Parathyroid adenoma (tissue), 2 donors: ENCODE measurements around the gene CASQ2.

Source experiments
- H2AFZ ChIP-seq: fragments of 300-600 bp; sonication (generic); one replicate; pipeline ENCODE4 v1.7.0; 2017; ENCODE audit warnings: antibody characterized with exemption, mild to moderate bottlenecking
- H3K27ac ChIP-seq: fragments of 300-600 bp; sonication (generic); one replicate; pipeline ENCODE4 v1.7.0; 2017
- H3K27me3 ChIP-seq: fragments of 300-600 bp; sonication (generic); one replicate; pipeline ENCODE4 v1.7.0; 2017; ENCODE audit warnings: low read length; ENCODE audit not compliant: control insufficient read depth, insufficient read depth
- H3K36me3 ChIP-seq: fragments of 300-600 bp; sonication (generic); one replicate; pipeline ENCODE4 v1.7.0; 2017; ENCODE audit warnings: low read length; ENCODE audit not compliant: control insufficient read depth, insufficient read depth
- H3K4me1 ChIP-seq: fragments of 300-600 bp; sonication (generic); one replicate; pipeline ENCODE4 v1.7.0; 2017; ENCODE audit warnings: control low read depth
- H3K4me2 ChIP-seq: fragments of 300-600 bp; sonication (generic); one replicate; pipeline ENCODE4 v1.7.0; 2017; ENCODE audit warnings: low read length
- H3K4me3 ChIP-seq: fragments of 300-600 bp; sonication (generic); one replicate; pipeline ENCODE4 v1.7.0; 2017; ENCODE audit warnings: low read depth, low read length
- H3K79me2 ChIP-seq: fragments of 300-600 bp; sonication (generic); one replicate; pipeline ENCODE4 v1.7.0; 2017; ENCODE audit warnings: control low read depth
- H3K9ac ChIP-seq: fragments of 300-600 bp; sonication (generic); one replicate; pipeline ENCODE4 v1.7.0; 2017; ENCODE audit warnings: mild to moderate bottlenecking
- H3K9me3 ChIP-seq: fragments of 300-600 bp; sonication (generic); one replicate; pipeline ENCODE4 v1.7.0; 2017; ENCODE audit warnings: low read length; ENCODE audit not compliant: control insufficient read depth
- CTCF ChIP-seq: fragments of 300-600 bp; sonication (generic); IDR thresholded peaks from one replicate; pipeline ENCODE4 v1.7.0; 2017; ENCODE audit warnings: antibody characterized with exemption, mild to moderate bottlenecking
- donor health status: primary hyperparathyroidism.

The CASQ2 gene

GRCh38 chr1:115768549-115768948 is at the start of gene CASQ2:
Gene CASQ2 (minus strand): TSS chr1:115768714. CDS start chr1:115768541, 173 bp downstream.
- H3K9me3 ChIP-seq: no peaks in the 10 kb centered on the region
- H3K4me2 ChIP-seq: no peak within 1 kb of the TSS
- no peak within 1 kb of the TSS for H2AFZ ChIP-seq
- H3K27ac ChIP-seq: no peak within 1 kb of the TSS
- no peaks in the 10 kb centered on the region for H3K36me3 ChIP-seq
- no peaks in the 10 kb centered on the region for H3K27me3 ChIP-seq
- no peaks in the 10 kb centered on the region for H3K79me2 ChIP-seq
- no peaks in the 10 kb centered on the region for H3K4me1 ChIP-seq
- no peak within 1 kb of the TSS for H3K4me3 ChIP-seq
- no peak within 1 kb of the TSS for H3K9ac ChIP-seq
- TF ChIP-seq CTCF: no peak

DNA sequence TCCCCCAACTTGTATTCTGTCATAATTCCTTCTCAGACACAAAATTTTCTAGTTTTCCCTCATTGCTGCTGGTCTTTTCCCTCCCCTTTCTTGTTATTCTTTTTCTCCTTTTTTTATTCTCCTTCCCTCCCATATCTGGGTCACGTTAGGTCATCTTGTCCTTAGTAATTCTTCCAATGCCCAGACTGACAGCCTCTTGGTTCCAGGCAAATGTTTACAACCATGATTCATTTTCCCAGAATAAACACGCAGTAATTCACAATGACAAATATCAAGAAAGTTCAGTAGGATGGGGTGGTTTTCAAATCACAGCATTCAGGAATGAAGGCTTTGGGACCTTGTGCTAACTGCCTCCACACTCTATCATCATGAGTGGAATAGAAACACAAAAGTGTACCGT is 47.2 kb upstream of the CASQ2 start:
- Histone ChIP-seq H3K79me2 (no peaks in the 10 kb centered on the region), H3K27me3 (no peaks in the 10 kb centered on the region), H3K36me3 (no peaks in the 10 kb centered on the region), H2AFZ (no peak overlapping the region), H3K4me1 (no peaks in the 10 kb centered on the region), H3K27ac (no peak overlapping the region), H3K4me2 (no peak overlapping the region), H3K9ac (no peak overlapping the region), H3K4me3 (no peak overlapping the region), H3K9me3 (no peaks in the 10 kb centered on the region)
- TF ChIP-seq CTCF: no peak

DNA sequence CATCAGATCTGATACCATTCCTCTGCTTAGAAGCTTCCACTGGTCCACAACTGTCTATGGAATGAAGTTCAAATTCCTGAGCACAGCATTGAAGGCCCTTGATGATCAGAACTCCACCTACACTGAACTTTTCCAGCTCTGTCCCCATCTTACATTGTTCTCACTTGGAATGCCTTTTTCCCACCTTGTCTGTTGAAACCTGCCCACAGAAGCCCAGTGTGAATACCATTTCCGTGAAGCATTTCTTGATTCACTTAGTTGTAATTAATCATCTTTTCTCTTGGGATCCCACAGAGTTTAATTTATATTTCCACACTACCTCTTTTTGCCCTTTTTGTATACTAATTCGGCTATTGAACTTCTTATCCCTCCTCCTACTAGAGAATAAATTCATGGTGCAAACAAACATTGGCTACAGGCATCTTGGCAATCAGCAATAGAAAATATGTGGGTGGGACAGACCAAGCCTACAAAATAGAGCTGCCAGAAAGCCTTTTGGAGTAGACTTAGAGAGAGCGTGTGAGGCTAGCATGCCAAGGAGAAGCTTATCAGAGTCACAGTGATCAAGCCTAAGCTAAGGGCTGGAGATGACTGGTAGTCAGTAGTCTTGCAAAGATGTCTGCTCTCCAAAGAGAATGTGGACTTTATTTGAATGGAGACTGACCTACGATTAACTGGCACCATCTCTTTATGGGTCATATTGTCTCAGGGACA is 46.3 kb upstream of the CASQ2 start:
- no peak overlapping the region for H3K9ac ChIP-seq
- no peaks in the 10 kb centered on the region for H3K4me1 ChIP-seq

DNA sequence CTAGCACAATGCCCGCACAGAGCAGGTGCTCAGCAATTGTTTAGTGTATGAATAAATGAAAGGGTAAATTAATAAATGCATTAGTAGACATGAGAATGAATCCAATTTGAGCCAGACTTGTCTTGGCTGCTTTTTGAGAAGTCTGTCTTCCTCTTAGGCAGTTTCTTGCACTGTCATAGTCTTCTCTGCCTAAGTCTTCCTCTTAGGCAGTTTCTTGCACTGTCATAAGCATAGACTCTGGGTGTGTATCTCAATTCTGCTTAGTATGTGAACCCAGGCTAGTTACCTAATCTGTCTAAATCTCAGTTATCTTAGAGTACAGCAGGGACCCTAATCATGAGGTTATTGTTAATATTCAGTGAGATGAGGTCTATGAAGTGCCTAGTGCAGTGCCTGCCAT is 45.2 kb upstream of the CASQ2 start:
- Histone ChIP-seq H3K4me2 (no peak overlapping the region), H3K27me3 (no peaks in the 10 kb centered on the region), H2AFZ (no peak overlapping the region), H3K9ac (no peak overlapping the region), H3K79me2 (no peaks in the 10 kb centered on the region), H3K4me3 (no peak overlapping the region), H3K4me1 (no peaks in the 10 kb centered on the region), H3K36me3 (no peaks in the 10 kb centered on the region), H3K27ac (no peak overlapping the region), H3K9me3 (no peaks in the 10 kb centered on the region)
- no peak for TF ChIP-seq CTCF

More for the DNA sequence above, 46.3 kb upstream of the CASQ2 start:
- Histone ChIP-seq H3K79me2 (no peaks in the 10 kb centered on the region), H3K4me3 (no peak overlapping the region), H2AFZ (no peak overlapping the region), H3K27ac (no peak overlapping the region), H3K4me2 (no peak overlapping the region), H3K27me3 (no peaks in the 10 kb centered on the region), H3K9me3 (no peaks in the 10 kb centered on the region), H3K36me3 (no peaks in the 10 kb centered on the region)
- no peak for TF ChIP-seq CTCF
